Osteoblast (primary cell): ENCODE data around the gene BTNL9. TPM values are rescaled to one million over a fixed set of nuclear protein-coding genes. Genes with fewer than 3 reads are reported as not detected.
"Not testable (repeated sequence)": the region's sequence is repeated elsewhere in the genome, so short reads cannot be mapped to it uniquely, and the experiment has no call there.

Experiments used
- DNase-seq: peaks from one replicate; pipeline ENCODE4 v3.0.0; 2011; ENCODE audit warnings: low spot score, mixed read lengths; ENCODE audit not compliant: insufficient read length; ENCODE audit errors: missing footprints
- H2AFZ ChIP-seq: 2 replicates; pipeline ENCODE4 v1.6.0; 2011; ENCODE audit warnings: mild to moderate bottlenecking, low read length
- H3K27ac ChIP-seq: 2 replicates; pipeline ENCODE4 v1.5.1; 2011; ENCODE audit warnings: mild to moderate bottlenecking, low read depth, low read length, moderate library complexity
- H3K27me3 ChIP-seq: 2 replicates; pipeline ENCODE4 v1.6.0; 2012; ENCODE audit warnings: mild to moderate bottlenecking, control low read depth, inconsistent platforms, low read length, moderate library complexity; ENCODE audit not compliant: insufficient read depth
- H3K36me3 ChIP-seq: 2 replicates; pipeline ENCODE4 v1.5.1; 2011; ENCODE audit warnings: mild to moderate bottlenecking, low read length, control low read depth, moderate library complexity; ENCODE audit not compliant: insufficient read depth
- H3K4me1 ChIP-seq: 2 replicates; pipeline ENCODE4 v1.5.1; 2011; ENCODE audit warnings: mild to moderate bottlenecking, low read length, control low read depth, moderate library complexity; ENCODE audit not compliant: insufficient read depth
- H3K4me2 ChIP-seq: 2 replicates; pipeline ENCODE4 v1.6.0; 2011; ENCODE audit warnings: mild to moderate bottlenecking, low read length; ENCODE audit not compliant: insufficient read depth
- H3K4me3 ChIP-seq: fragments of 200-600 bp; sonication (generic); 3 replicates; pipeline ENCODE4 v1.5.1; 2012; ENCODE audit warnings: mild to moderate bottlenecking, low read length, inconsistent platforms; ENCODE audit not compliant: insufficient read depth
- H3K79me2 ChIP-seq: 2 replicates; pipeline ENCODE4 v1.6.0; 2012; ENCODE audit warnings: mild to moderate bottlenecking, low read length, control low read depth, inconsistent platforms; ENCODE audit not compliant: insufficient read depth
- H3K9me3 ChIP-seq: 2 replicates; pipeline ENCODE4 v1.5.1; 2011; ENCODE audit warnings: low read depth, low read length, control low read depth
- H4K20me1 ChIP-seq: 2 replicates; pipeline ENCODE4 v1.6.0; 2012; ENCODE audit warnings: mild to moderate bottlenecking, low read length, control low read depth; ENCODE audit not compliant: insufficient read depth
- total RNA-seq: library from RNA; depleted of rRNA; stranded (reverse); fragments of >200 nt; gene quantifications from 2 replicates; pipeline ENCODE4 v1.2.3, GENCODE V29; 2012
- TF ChIP-seq, protein P1 (sequence below): IDR thresholded peaks from 2 replicates; pipeline ENCODE4 v1.5.1; 2011; ENCODE audit warnings: mild to moderate bottlenecking, low read depth, low read length, moderate library complexity; ENCODE audit errors: extremely low read depth

The BTNL9 gene
- total RNA-seq, 1 donor: not detected

DNA sequence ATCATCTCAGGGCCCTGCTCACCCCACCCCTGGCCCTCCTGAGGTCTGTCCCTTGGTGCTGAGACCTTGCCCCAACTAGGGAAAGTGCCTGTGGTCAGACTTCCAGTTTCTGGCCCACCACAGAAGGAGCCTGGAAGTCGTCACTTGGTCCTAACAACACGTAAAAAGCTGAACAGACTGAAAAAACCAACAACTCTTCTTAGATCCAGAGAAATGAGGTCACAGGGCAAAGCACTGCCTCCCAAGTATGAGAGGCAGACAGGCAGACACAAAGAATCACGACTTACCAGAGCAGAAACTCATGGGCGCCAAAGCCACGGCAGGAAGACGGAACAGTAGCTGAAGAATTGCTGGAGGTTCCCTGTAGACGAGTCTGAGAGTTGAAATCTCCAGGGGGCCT is 52.4 kb downstream of the BTNL9 start:
- no peaks in the 10 kb centered on the region for H4K20me1 ChIP-seq
- H3K4me1 ChIP-seq: no peaks in the 10 kb centered on the region
- TF ChIP-seq, protein P1, sequence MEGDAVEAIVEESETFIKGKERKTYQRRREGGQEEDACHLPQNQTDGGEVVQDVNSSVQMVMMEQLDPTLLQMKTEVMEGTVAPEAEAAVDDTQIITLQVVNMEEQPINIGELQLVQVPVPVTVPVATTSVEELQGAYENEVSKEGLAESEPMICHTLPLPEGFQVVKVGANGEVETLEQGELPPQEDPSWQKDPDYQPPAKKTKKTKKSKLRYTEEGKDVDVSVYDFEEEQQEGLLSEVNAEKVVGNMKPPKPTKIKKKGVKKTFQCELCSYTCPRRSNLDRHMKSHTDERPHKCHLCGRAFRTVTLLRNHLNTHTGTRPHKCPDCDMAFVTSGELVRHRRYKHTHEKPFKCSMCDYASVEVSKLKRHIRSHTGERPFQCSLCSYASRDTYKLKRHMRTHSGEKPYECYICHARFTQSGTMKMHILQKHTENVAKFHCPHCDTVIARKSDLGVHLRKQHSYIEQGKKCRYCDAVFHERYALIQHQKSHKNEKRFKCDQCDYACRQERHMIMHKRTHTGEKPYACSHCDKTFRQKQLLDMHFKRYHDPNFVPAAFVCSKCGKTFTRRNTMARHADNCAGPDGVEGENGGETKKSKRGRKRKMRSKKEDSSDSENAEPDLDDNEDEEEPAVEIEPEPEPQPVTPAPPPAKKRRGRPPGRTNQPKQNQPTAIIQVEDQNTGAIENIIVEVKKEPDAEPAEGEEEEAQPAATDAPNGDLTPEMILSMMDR: no peak
- H2AFZ ChIP-seq: no peak overlapping the region
- DNase-seq: no peak
- H3K9me3 ChIP-seq: no peaks in the 10 kb centered on the region
- no peaks in the 10 kb centered on the region for H3K36me3 ChIP-seq
- H3K79me2 ChIP-seq: no peaks in the 10 kb centered on the region
- H3K27ac ChIP-seq: no peak overlapping the region
- H3K27me3 ChIP-seq: no peaks in the 10 kb centered on the region
- H3K4me2 ChIP-seq: no peak overlapping the region
- H3K4me3 ChIP-seq: no peak overlapping the region

DNA sequence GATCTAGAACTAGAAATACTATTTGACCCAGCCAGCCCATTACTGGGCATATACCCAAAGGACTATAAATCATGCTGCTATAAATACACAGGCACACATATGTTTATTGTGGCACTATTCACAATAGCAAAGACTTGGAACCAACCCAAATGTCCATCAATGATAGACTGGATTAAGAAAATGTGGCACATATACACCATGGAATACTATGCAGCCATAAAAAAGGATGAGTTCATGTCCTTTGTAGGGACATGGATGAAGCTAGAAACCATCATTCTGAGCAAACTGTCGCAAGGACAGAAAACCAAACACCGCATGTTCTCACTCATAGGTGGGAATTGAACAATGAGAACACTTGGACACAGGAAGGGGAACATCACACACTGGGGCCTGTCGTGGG is 55.1 kb downstream of the BTNL9 start:
- not testable (repeated sequence) for H3K36me3 ChIP-seq, H3K9me3 ChIP-seq, H3K79me2 ChIP-seq

DNA sequence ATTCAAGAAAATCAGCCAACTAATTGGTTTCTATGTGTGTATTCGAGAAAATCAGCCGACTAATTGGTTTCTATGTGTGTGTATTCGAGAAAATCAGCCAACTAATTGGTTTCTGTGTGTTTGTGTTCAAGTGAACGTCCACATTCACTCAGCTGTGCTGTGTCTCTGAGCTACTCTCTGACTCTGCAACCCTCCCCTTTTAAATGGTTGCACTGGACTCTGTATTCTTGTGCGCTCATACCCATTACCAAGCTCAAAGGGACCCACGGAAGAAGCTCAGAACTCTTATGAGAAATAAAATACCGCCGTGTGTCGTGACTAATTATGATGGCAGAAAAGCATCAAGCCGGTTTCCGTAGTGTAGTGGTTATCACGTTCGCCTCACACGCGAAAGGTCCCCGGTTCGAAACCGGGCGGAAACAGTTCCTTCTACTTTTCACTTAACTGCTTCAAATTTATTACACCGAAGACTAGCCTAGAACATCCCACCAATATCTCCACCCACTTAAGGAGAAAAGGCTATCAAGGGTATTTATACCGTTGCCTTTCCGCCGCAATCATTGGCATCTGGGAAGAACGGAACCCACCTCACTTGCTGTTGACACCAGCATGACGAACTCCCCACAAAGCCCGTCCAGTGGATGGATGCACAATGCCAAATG is 56.8 kb downstream of the BTNL9 start:
- H3K27me3 ChIP-seq: peaks cover 18% of the 10 kb centered on the region
- not testable (repeated sequence) for H3K79me2 ChIP-seq, H3K9me3 ChIP-seq, H3K36me3 ChIP-seq, DNase-seq, H4K20me1 ChIP-seq, H3K27ac ChIP-seq, H3K4me2 ChIP-seq, H3K4me1 ChIP-seq, H3K4me3 ChIP-seq, H2AFZ ChIP-seq

More for the DNA sequence above, 55.1 kb downstream of the BTNL9 start:
- DNase-seq, H3K4me3 ChIP-seq, H3K4me2 ChIP-seq, H2AFZ ChIP-seq, H3K4me1 ChIP-seq, H3K27ac ChIP-seq, H4K20me1 ChIP-seq: not testable (repeated sequence)
- peaks cover 14% of the 10 kb centered on the region for H3K27me3 ChIP-seq

DNA sequence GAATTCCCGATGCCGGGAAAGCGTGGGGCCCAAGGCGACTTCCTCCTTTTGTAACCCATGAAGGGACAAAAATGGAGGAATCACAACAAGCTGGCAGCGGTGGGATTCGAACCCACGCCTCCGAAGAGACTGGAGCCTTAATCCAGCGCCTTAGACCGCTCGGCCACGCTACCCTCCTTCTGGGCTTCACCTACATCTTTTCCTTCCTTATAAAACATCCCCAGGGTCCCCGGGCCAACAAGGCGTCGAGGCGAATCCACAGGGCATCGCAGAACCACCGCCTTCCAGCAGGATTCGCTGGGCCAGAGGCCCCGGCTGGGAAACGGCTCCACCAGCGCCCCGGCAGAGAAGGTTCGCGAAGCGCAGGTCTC is 57.3 kb downstream of the BTNL9 start:
- H3K4me1 ChIP-seq, H3K4me2 ChIP-seq, H3K36me3 ChIP-seq, H3K27ac ChIP-seq, H3K79me2 ChIP-seq, H3K4me3 ChIP-seq, H4K20me1 ChIP-seq, DNase-seq, H3K9me3 ChIP-seq, H2AFZ ChIP-seq: not testable (repeated sequence)
- peaks cover 18% of the 10 kb centered on the region for H3K27me3 ChIP-seq

DNA sequence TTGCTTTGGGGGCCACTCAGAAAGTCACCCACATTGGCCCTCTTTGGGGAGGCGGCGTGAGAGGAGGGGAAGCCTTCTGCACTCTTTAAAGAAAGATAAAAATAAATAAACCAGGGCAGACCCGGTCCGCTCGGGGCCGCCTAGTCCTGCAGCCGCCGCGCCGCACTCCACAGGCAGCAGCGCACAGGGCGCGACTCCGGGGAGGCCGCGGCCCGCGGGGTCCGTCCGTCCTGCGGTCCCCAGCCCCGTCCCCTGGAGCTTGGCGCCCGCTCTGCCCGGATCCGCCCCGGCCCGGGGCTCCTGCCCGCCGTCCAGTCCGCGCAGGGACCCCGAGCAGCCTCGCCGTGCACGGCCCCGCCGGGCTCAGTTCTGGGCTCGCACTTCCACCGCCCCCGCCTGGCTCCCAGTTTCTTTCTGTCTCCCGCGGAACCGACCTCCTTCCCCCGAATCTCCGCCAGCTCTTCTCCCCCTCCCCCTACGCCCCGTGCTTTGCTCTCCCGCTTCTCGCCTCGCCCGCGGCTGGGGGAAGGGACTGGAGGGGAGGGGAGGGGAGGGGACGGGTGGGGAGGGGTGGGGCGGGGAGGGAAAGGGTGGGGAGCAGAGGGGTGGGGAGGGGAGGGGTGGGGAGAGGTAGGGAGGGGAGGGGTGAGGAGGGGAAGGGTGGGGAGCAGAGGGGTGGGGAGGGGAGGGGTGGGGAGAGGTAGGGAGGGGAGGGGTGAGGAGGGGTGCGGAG is 57.9 kb downstream of the BTNL9 start:
- not testable (repeated sequence) for H3K4me3 ChIP-seq, H3K79me2 ChIP-seq, H3K4me1 ChIP-seq, DNase-seq, H4K20me1 ChIP-seq, H3K9me3 ChIP-seq, H2AFZ ChIP-seq, H3K27ac ChIP-seq, H3K4me2 ChIP-seq, H3K36me3 ChIP-seq
- H3K27me3 ChIP-seq: peaks cover 18% of the 10 kb centered on the region
